Endothelial cell (in vitro differentiated cells): ENCODE measurements around the gene SART1. TPM values are rescaled to one million over a fixed set of nuclear protein-coding genes. Genes with fewer than 3 reads are reported as not detected.

Experiments
- DNase-seq: peaks from one replicate; pipeline ENCODE4 v3.0.0; 2021; ENCODE audit warnings: low spot score
- H3K27ac Mint-ChIP-seq: one replicate; pipeline ENCODE4 v1.8.0; 2021; ENCODE audit warnings: mixed read lengths, inconsistent platforms; ENCODE audit not compliant: unreplicated experiment
- H3K27me3 Mint-ChIP-seq: one replicate; pipeline ENCODE4 v1.8.0; 2021; ENCODE audit warnings: mild to moderate bottlenecking, moderate library complexity, mixed read lengths, inconsistent platforms; ENCODE audit not compliant: unreplicated experiment
- H3K36me3 Mint-ChIP-seq: one replicate; pipeline ENCODE4 v1.8.0; 2021; ENCODE audit warnings: mild to moderate bottlenecking, low read depth, mixed read lengths, inconsistent platforms; ENCODE audit not compliant: unreplicated experiment
- H3K4me1 Mint-ChIP-seq: one replicate; pipeline ENCODE4 v1.8.0; 2021; ENCODE audit warnings: mild to moderate bottlenecking, mixed read lengths, inconsistent platforms; ENCODE audit not compliant: unreplicated experiment
- H3K4me3 Mint-ChIP-seq: one replicate; pipeline ENCODE4 v1.8.0; 2021; ENCODE audit warnings: mild to moderate bottlenecking, mixed read lengths, inconsistent platforms; ENCODE audit not compliant: unreplicated experiment
- H3K9me3 Mint-ChIP-seq: one replicate; pipeline ENCODE4 v1.8.0; 2021; ENCODE audit warnings: mixed read lengths, inconsistent platforms; ENCODE audit not compliant: unreplicated experiment
- total RNA-seq: library from RNA; stranded (reverse); fragmentation: NEBNext Ultra II Directional; extraction: Animal tissue kit (Norgen Biotek cat#: 25700); gene quantifications from one replicate; pipeline ENCODE4 v1.2.1, GENCODE V29; 2021; ENCODE audit not compliant: unreplicated experiment
- TF ChIP-seq, protein P1 (sequence below): fragments of 200-600 bp; sonication (generic); IDR thresholded peaks from one replicate; pipeline ENCODE4 v1.5.0; 2021; ENCODE audit warnings: antibody characterized with exemption; ENCODE audit not compliant: unreplicated experiment

SART1 gene
- total RNA-seq, 1 donor from 2014 or later = 46.5 TPM

DNA sequence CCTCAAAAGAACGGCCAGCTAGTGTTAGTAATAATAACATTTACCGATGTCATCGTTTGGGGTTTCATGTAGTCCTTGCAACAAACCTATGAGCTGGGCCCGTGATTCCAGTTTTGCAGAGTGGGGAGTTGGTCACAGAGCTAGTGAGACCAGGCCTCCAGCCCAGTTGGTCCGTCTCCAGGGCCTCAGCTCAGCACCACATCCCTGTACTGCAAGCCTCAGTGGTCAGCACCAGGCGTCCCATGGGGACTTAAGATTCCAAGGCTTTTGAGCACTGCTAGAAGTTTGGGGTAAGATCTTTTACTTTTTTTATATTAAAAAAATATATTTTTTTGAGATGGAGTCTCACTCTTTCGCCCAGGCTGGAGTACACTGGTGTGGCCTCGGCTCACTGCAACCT is 17.3 kb upstream of the SART1 start:
- Mint-ChIP-seq H3K4me1 (no peaks in the 10 kb centered on the region), H3K9me3 (no peaks in the 10 kb centered on the region), H3K27me3 (peaks cover 8% of the 10 kb centered on the region), H3K36me3 (no peaks in the 10 kb centered on the region), H3K27ac (peak overlapping the region; percentile 54), H3K4me3 (no peak overlapping the region)
- TF ChIP-seq, protein P1, sequence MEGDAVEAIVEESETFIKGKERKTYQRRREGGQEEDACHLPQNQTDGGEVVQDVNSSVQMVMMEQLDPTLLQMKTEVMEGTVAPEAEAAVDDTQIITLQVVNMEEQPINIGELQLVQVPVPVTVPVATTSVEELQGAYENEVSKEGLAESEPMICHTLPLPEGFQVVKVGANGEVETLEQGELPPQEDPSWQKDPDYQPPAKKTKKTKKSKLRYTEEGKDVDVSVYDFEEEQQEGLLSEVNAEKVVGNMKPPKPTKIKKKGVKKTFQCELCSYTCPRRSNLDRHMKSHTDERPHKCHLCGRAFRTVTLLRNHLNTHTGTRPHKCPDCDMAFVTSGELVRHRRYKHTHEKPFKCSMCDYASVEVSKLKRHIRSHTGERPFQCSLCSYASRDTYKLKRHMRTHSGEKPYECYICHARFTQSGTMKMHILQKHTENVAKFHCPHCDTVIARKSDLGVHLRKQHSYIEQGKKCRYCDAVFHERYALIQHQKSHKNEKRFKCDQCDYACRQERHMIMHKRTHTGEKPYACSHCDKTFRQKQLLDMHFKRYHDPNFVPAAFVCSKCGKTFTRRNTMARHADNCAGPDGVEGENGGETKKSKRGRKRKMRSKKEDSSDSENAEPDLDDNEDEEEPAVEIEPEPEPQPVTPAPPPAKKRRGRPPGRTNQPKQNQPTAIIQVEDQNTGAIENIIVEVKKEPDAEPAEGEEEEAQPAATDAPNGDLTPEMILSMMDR = no peak
- no peak for DNase-seq

GRCh38 chr11:65944767-65945166 is 16.8 kb upstream of the SART1 start:
- TF ChIP-seq, protein P1 = no peak
- H3K36me3 Mint-ChIP-seq = no peaks in the 10 kb centered on the region
- peaks cover 8% of the 10 kb centered on the region for H3K27me3 Mint-ChIP-seq
- H3K4me1 Mint-ChIP-seq = no peaks in the 10 kb centered on the region
- no peaks in the 10 kb centered on the region for H3K9me3 Mint-ChIP-seq
- H3K27ac Mint-ChIP-seq = no peak overlapping the region
- H3K4me3 Mint-ChIP-seq = no peak overlapping the region
- DNase-seq = no peak

- H3K27ac Mint-ChIP-seq = peak within 1 kb of the TSS; percentile 54
- TF ChIP-seq, protein P1 = no peak
- peaks cover 5% of the 10 kb centered on the region for H3K27me3 Mint-ChIP-seq
- H3K9me3 Mint-ChIP-seq = no peaks in the 10 kb centered on the region
- no peaks in the 10 kb centered on the region for H3K36me3 Mint-ChIP-seq
- no peak for DNase-seq
- H3K4me1 Mint-ChIP-seq = no peaks in the 10 kb centered on the region
- H3K4me3 Mint-ChIP-seq = no peak within 1 kb of the TSS
Observed at GRCh38 chr11:65945430-65945911, 16.1 kb upstream of the SART1 start, which contains the start of gene TSGA10IP. Gene TSGA10IP, plus strand, starts transcription at chr11:65945480. Its CDS starts 196 bp downstream, at chr11:65945676.

GRCh38 chr11:65945941-65946558 is 15.5 kb upstream of the SART1 start:
- no peaks in the 10 kb centered on the region for H3K4me1 Mint-ChIP-seq
- TF ChIP-seq, protein P1 = no peak
- H3K9me3 Mint-ChIP-seq = no peaks in the 10 kb centered on the region
- peaks cover 3% of the 10 kb centered on the region for H3K27me3 Mint-ChIP-seq
- no peak overlapping the region for H3K27ac Mint-ChIP-seq
- H3K36me3 Mint-ChIP-seq = no peaks in the 10 kb centered on the region
- no peak for DNase-seq
- no peak overlapping the region for H3K4me3 Mint-ChIP-seq

DNA sequence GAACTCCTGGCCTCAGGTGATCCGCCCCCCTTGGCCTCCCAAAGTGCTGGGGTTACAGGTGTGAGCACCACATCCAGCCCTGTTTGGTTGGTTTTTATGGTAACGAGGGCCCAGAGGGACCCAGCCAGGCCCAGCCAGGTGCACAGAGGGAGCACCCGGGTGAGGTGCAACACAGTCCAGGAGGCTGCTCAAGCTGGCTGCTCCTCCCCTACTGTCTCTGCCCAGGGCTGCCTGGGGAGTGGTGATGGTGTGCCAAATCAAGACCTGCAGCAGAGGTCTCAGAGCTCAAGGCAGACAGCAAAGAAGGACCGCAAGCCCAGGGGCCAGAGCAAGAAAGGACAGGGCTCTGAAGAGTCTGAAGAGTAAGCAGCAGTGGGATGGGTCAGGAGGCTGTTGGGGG is 14.9 kb upstream of the SART1 start:
- peaks cover 3% of the 10 kb centered on the region for H3K27me3 Mint-ChIP-seq
- no peaks in the 10 kb centered on the region for H3K36me3 Mint-ChIP-seq
- H3K27ac Mint-ChIP-seq = no peak overlapping the region
- no peak overlapping the region for H3K4me3 Mint-ChIP-seq
- TF ChIP-seq, protein P1 = no peak
- no peaks in the 10 kb centered on the region for H3K4me1 Mint-ChIP-seq
- no peak for DNase-seq
- no peaks in the 10 kb centered on the region for H3K9me3 Mint-ChIP-seq
